ENCODE measurements around the gene TSPAN18.

DNA sequence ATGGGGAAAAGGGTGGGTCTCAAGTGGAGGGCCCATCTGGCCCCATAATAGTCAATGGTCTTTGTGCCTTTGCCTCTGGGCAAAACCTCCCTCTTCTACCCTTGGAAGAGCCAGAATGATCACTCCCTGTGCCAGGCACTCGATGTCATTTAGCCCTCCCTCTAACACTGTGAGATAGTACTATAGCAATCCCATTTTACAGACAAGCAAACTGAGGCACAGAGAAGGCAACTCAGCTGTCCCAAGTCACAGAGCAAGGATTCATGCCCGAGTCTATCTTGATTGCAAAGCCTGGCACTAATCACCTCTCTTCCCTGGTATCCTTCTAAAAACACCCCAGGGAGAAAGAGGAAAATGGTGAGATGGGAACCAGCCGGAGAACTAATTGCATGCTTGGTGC, 147.5 kb downstream of the TSPAN18 start:
- TF ChIP-seq, protein P1, sequence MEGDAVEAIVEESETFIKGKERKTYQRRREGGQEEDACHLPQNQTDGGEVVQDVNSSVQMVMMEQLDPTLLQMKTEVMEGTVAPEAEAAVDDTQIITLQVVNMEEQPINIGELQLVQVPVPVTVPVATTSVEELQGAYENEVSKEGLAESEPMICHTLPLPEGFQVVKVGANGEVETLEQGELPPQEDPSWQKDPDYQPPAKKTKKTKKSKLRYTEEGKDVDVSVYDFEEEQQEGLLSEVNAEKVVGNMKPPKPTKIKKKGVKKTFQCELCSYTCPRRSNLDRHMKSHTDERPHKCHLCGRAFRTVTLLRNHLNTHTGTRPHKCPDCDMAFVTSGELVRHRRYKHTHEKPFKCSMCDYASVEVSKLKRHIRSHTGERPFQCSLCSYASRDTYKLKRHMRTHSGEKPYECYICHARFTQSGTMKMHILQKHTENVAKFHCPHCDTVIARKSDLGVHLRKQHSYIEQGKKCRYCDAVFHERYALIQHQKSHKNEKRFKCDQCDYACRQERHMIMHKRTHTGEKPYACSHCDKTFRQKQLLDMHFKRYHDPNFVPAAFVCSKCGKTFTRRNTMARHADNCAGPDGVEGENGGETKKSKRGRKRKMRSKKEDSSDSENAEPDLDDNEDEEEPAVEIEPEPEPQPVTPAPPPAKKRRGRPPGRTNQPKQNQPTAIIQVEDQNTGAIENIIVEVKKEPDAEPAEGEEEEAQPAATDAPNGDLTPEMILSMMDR (IDR thresholded peaks at IDR 0.05): no peak
- TF ChIP-seq POLR2AphosphoS5 (IDR thresholded peaks at IDR 0.05; ENCODE audit: low read depth, low read length) (no peak), TCF7L2 (IDR thresholded peaks at IDR 0.05; ENCODE audit: low read depth, low read length) (no peak), SIN3A (IDR thresholded peaks at IDR 0.05; ENCODE audit: borderline replicate concordance, insufficient read depth, low read depth, low read length) (no peak)

Measured in Panc1 (cell line).